Esophagus squamous epithelium (tissue), 4 donors: Measurements from ENCODE around the gene BRIP1.

Experiments
- CTCF ChIP-seq, 6 experiments: fragments of 450-650 bp in 4 of 6; fragments of 200-600 bp in 2 of 6; sonication (generic) in 2 of 6; IDR thresholded peaks; one replicate each; pipeline ENCODE4 v1.5.1; 2016 to 2019; ENCODE audit warnings: antibody characterized with exemption in 6 of 6, mild to moderate bottlenecking in 4 of 6, moderate library complexity in 4 of 6
- POLR2A ChIP-seq, 4 donors: fragments of 450-650 bp; IDR thresholded peaks; one replicate each; pipeline ENCODE4 v1.6.1; 2017; ENCODE audit warnings: antibody characterized with exemption in 4 of 4, mild to moderate bottlenecking in 4 of 4, moderate library complexity in 3 of 4

GRCh38 chr17:61668486-61668885 lies 194.8 kb downstream of the BRIP1 start:
- TF ChIP-seq CTCF (IDR thresholded peaks at IDR 0.05) (no peak), POLR2A (IDR thresholded peaks at IDR 0.05) (no peak)
